HPDE6-E6E7 (cell line): ENCODE results near the gene PTPRH.
A peak's percentile ranks its signal among the peaks of the same experiment; 100 is the strongest.

ENCODE experiments used
- DNase-seq: peaks from one replicate; pipeline ENCODE4 v3.0.0; 2011; ENCODE audit warnings: missing footprints; ENCODE audit errors: extremely low spot score

Gene PTPRH, protein sequence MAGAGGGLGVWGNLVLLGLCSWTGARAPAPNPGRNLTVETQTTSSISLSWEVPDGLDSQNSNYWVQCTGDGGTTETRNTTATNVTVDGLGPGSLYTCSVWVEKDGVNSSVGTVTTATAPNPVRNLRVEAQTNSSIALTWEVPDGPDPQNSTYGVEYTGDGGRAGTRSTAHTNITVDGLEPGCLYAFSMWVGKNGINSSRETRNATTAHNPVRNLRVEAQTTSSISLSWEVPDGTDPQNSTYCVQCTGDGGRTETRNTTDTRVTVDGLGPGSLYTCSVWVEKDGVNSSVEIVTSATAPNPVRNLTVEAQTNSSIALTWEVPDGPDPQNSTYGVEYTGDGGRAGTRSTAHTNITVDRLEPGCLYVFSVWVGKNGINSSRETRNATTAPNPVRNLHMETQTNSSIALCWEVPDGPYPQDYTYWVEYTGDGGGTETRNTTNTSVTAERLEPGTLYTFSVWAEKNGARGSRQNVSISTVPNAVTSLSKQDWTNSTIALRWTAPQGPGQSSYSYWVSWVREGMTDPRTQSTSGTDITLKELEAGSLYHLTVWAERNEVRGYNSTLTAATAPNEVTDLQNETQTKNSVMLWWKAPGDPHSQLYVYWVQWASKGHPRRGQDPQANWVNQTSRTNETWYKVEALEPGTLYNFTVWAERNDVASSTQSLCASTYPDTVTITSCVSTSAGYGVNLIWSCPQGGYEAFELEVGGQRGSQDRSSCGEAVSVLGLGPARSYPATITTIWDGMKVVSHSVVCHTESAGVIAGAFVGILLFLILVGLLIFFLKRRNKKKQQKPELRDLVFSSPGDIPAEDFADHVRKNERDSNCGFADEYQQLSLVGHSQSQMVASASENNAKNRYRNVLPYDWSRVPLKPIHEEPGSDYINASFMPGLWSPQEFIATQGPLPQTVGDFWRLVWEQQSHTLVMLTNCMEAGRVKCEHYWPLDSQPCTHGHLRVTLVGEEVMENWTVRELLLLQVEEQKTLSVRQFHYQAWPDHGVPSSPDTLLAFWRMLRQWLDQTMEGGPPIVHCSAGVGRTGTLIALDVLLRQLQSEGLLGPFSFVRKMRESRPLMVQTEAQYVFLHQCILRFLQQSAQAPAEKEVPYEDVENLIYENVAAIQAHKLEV

GRCh38 chr19:55208880-55209692 lies at the start of gene PTPRH:
TSS of gene PTPRH (minus strand) at chr19:55209501. CDS start at chr19:55209433, 68 bp downstream.
- DNase-seq: peak; percentile 39

- DNase-seq: no peak
Observed at GRCh38 chr19:55258476-55258827, 49.2 kb upstream of the PTPRH start.

GRCh38 chr19:55257461-55258420 lies 48.4 kb upstream of the PTPRH start:
- DNase-seq: no peak

DNA sequence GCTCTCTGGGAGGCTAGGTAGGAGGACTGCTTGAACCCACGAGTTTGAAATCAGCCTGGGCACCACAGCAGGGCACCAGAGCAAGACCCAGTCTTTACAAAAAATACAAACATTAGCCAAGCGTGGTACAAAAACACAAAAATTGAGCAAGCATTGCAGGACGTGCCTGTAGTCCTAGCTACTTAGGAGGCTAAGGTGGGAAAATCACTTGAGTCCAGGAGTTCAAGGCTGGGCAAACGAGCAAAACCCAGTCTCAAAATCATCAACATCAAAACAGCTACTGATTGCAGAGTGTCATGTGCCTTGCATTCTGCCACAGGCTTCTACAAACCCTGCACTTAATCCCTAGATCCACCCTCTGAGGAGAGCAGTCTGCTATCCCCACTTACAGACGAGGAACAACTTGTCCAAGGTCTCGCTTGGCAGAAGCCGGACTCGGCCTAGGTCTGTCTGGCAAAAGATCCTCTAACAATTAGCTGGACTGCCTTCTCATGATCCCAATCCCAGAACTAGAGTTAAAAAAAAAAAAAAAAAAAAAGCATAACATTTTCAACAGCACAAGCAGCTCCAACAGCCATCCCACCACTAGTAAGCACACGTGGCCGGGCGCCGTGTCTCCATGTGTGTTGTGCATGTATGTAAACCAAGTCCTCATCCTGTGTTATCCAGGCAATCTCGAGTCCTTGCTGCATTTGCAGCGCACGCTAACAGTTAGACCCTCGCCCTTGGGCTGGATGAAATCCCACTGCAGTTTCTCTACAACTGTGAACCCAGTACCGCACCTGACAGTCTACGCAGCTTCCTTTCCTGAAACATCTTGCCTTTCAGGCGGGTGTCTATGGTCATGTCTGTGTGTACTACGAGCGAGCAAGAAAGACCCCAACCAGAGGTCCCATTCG lies 47.5 kb upstream of the PTPRH start:
- DNase-seq: no peak

DNA sequence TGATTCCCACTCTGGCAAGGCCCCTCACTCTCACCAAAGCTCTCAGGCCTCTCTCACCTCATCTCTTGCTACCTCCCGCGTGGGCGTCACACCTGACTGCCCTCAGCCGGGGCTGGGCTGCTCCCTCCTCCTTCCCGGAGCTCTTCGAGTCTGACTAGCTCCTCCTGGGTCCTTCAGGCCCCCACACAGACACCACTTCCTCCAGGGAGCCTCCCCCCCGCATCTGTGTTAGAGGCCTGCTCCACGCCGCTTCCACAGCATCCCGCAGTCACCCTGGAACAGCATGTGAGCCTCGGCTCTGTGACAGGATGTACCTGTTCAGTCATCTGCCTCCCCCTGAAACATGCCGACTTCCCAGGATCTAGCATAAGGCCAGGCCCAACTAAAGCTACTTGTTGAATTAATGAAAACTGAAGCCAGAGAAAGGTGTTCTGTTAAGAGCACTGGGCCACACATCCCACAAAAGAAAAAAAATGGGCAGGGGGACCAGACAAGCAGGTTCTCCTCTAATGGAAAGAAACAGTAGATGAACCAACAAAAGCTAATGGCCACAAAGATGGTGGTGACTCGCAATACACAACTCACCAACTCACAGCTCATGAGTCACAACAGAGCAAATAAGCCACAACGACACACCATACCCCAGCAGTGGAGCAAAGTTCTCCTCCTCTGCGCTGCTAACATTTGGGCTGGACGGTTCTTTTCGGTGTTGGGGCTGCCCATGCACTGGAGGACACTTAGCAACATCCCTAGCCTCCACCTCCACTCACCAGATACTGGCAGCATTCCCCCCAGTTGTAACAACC lies 46.5 kb upstream of the PTPRH start:
- DNase-seq: no peak

- no peak for DNase-seq
Observed at GRCh38 chr19:55254625-55254977, 45.3 kb upstream of the PTPRH start.

- DNase-seq: no peak
Observed at GRCh38 chr19:55253842-55254624, 44.7 kb upstream of the PTPRH start.

DNA sequence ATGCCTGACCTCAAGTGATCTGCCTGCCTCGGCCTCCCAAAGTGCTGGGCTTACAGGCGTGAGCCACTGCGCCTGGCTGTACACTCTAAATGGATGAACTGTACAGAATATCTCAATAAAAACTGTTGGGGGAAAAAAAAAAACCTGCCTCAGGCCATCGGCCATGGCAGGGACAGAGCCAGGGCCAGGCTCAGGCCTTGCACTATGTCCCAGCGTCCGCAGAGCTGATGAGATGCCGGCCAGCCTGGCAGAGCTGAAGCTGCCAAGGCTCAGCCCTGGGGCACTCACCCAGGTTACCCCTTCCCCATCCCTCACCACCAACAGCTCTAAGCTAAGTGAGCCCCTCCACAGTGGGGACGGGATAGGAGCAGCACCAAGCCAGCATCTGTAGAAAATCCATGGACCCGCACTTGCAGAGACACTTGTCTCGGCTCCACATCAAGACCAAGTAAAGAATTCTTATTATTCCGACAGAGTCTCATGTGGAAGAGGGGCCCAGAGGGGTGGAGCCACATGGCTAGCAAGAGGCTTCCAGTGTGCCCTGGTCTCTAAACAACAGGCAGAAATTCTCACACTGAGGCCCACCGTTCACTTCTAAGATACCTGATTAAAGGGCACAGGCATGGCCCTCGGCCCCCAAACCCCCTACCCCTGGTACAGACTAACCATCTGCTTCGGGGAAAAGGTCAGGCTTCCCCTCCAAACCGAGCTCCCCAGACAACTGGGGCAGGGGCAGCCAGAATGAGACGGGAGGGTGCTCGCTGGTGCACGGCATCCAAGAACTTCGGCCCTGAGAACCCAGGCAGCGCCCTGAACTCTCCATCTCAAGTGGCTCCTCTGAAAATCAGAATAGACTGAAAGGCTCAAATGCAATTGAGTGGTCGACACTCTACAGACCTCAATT lies 43.7 kb upstream of the PTPRH start:
- no peak for DNase-seq

- DNase-seq: no peak
Observed at GRCh38 chr19:55251341-55252081, 42.2 kb upstream of the PTPRH start.

DNA sequence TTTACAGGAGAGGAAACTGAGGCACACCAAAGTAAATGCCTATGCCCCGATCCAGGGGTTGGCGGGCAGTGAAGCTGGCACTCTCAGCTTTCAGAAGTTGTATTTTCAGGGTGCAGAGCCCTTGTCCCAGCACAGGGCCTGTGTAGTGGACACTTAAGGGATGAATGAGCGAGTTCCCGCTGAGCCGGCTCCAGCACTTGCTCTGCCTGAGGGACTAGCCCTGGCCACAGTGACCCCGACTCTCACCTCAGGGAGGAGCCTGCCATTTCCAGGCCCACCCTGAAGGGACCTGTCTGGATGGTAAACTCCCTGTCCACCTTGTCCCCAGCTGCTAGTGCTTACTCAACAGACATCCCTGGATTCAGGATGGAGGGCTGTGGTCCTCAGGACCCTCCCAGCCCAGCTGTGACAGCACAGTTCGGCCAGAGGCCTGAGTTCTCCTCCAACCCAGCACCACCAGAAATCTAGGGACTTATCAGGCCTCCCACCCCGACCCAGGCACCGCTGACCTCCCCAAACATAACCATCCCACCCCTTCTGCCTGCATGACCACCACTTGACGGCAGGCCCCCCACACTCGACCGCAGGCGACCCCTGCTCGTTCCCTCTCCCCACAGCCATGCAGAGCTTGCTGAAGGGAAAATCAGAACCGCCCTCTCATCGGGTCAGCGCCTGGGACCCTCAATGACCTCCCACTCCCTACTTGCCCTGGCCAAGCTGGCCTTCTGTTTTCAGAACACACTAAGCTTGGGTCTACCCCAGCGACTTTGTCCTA lies 41.1 kb upstream of the PTPRH start:
- no peak for DNase-seq

- DNase-seq: no peak
Observed at GRCh38 chr19:55249841-55250240, 40.5 kb upstream of the PTPRH start.

- DNase-seq: no peak
Observed at GRCh38 chr19:55248704-55249103, 39.4 kb upstream of the PTPRH start.

DNA sequence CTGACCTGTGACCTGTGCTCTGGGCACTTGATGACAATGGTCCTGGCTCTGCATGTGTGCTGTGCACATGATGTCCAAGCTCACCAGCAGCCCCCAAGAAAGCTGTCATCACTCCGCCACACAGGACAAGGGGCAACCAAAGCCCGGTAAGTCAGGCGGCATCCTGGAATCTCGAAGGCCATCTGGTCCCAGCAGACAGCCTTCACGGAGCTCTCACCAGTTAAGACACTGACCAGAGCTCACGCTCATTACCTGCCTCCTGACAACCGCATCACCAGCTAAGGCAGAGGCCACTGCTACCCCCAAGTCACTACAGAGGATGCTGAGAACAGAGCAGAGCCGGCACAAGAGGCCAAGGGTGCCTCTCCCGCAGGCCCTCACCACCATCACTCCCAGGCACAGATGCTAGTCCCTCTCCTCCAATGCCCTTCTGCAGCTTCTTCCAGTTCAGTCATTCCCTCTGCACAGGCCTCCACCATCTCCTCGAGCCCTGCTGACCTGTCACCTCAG lies 38.9 kb upstream of the PTPRH start:
- DNase-seq: no peak

- peak; percentile 79 for DNase-seq
Observed at GRCh38 chr19:55247621-55248099, 38.4 kb upstream of the PTPRH start.
